ENCODE results near the gene LDLRAD4. TPM values are rescaled to one million over a fixed set of nuclear protein-coding genes. Genes with fewer than 3 reads are reported as not detected.

LDLRAD4 gene
- total RNA-seq, 2 experiments from 2014 or later = 28.4 to 30.1 TPM

GRCh38 chr18:13518382-13518781, 299.8 kb downstream of the LDLRAD4 start:
- Mint-ChIP-seq H3K27me3 (no peaks in the 10 kb centered on the region), H3K4me1 (ENCODE audit: low read depth) (peaks cover 3% of the 10 kb centered on the region), H3K9me3 (peaks cover 9% of the 10 kb centered on the region), H3K27ac (no peak overlapping the region), H3K4me3 (no peak overlapping the region), H3K36me3 (peaks cover 33% of the 10 kb centered on the region)
- DNase-seq = no peak
- ChIA-PET POLR2A (no interaction called here), CTCF (interaction anchor here (2.6 kb wide), 1 partner anchor 302 kb away, joined by 11 read pairs; no protein-coding TSS in a partner anchor)
- intact Hi-C loops (cut with micrococcal nuclease) = no loop called here

- H3K27ac Mint-ChIP-seq = no peak overlapping the region
- POLR2A ChIA-PET = no interaction called here
- CTCF ChIA-PET = interaction anchor here (2.6 kb wide), 1 partner anchor 304 kb away, joined by 11 read pairs; no protein-coding TSS in a partner anchor
Measured at GRCh38 chr18:13520306-13520705, 301.7 kb downstream of the LDLRAD4 start.

GRCh38 chr18:13520741-13521140, 302.2 kb downstream of the LDLRAD4 start:
- intact Hi-C loops (cut with micrococcal nuclease) = no loop called here
- ChIA-PET CTCF (interaction anchor here (2.6 kb wide), 1 partner anchor 305 kb away, joined by 11 read pairs; no protein-coding TSS in a partner anchor), POLR2A (no interaction called here)
- DNase-seq = no peak
- peaks cover 3% of the 10 kb centered on the region for H3K4me1 Mint-ChIP-seq (ENCODE audit: low read depth)
- H3K27ac Mint-ChIP-seq = no peak overlapping the region
- H3K4me3 Mint-ChIP-seq = no peak overlapping the region
- no peaks in the 10 kb centered on the region for H3K27me3 Mint-ChIP-seq
- peaks cover 29% of the 10 kb centered on the region for H3K36me3 Mint-ChIP-seq
- H3K9me3 Mint-ChIP-seq = peaks cover 9% of the 10 kb centered on the region

More at GRCh38 chr18:13520306-13520705, 301.7 kb downstream of the LDLRAD4 start:
- no peaks in the 10 kb centered on the region for H3K27me3 Mint-ChIP-seq
- peaks cover 3% of the 10 kb centered on the region for H3K4me1 Mint-ChIP-seq (ENCODE audit: low read depth)
- no peak overlapping the region for H3K4me3 Mint-ChIP-seq
- no peak for DNase-seq
- intact Hi-C loops (cut with micrococcal nuclease) = no loop called here
- peaks cover 9% of the 10 kb centered on the region for H3K9me3 Mint-ChIP-seq
- peaks cover 32% of the 10 kb centered on the region for H3K36me3 Mint-ChIP-seq

- Mint-ChIP-seq H3K9me3 (peaks cover 9% of the 10 kb centered on the region), H3K27me3 (no peaks in the 10 kb centered on the region), H3K4me1 (ENCODE audit: low read depth) (peaks cover 7% of the 10 kb centered on the region), H3K36me3 (peaks cover 24% of the 10 kb centered on the region), H3K4me3 (no peak overlapping the region), H3K27ac (no peak overlapping the region)
- ChIA-PET CTCF (no interaction called here), POLR2A (no interaction called here)
- DNase-seq = no peak
- intact Hi-C loops (cut with micrococcal nuclease) = no loop called here
Measured at GRCh38 chr18:13521418-13521817, 302.9 kb downstream of the LDLRAD4 start.

- DNase-seq = no peak
- Mint-ChIP-seq H3K4me3 (no peak overlapping the region), H3K4me1 (ENCODE audit: low read depth) (peaks cover 13% of the 10 kb centered on the region), H3K27ac (no peak overlapping the region), H3K36me3 (peaks cover 18% of the 10 kb centered on the region), H3K27me3 (no peaks in the 10 kb centered on the region), H3K9me3 (peaks cover 8% of the 10 kb centered on the region)
- intact Hi-C loops (cut with micrococcal nuclease) = no loop called here
- CTCF ChIA-PET = no interaction called here
- POLR2A ChIA-PET = no interaction called here
Measured at GRCh38 chr18:13522256-13522655, 303.7 kb downstream of the LDLRAD4 start.

- ChIA-PET POLR2A (no interaction called here), CTCF (interaction anchor here (2.3 kb wide), 1 partner anchor 307 kb away, joined by 9 read pairs; no protein-coding TSS in a partner anchor)
- peaks cover 5% of the 10 kb centered on the region for H3K9me3 Mint-ChIP-seq
- no peak overlapping the region for H3K27ac Mint-ChIP-seq
- no peak for DNase-seq
- peaks cover 12% of the 10 kb centered on the region for H3K36me3 Mint-ChIP-seq
- H3K4me3 Mint-ChIP-seq = no peak overlapping the region
- H3K27me3 Mint-ChIP-seq = no peaks in the 10 kb centered on the region
- peaks cover 13% of the 10 kb centered on the region for H3K4me1 Mint-ChIP-seq (ENCODE audit: low read depth)
- intact Hi-C loops (cut with micrococcal nuclease) = no loop called here
Measured at GRCh38 chr18:13522861-13523660, 304.5 kb downstream of the LDLRAD4 start.

GRCh38 chr18:13524054-13524453, 305.5 kb downstream of the LDLRAD4 start:
- ChIA-PET POLR2A (no interaction called here), CTCF (interaction anchor here (0.8 to 2.3 kb wide), 2 partner anchors 76 to 308 kb away, joined by 3 to 9 read pairs; no protein-coding TSS in a partner anchor)
- H3K36me3 Mint-ChIP-seq = peaks cover 4% of the 10 kb centered on the region
- H3K27ac Mint-ChIP-seq = no peak overlapping the region
- no peak for DNase-seq
- H3K4me1 Mint-ChIP-seq (ENCODE audit: low read depth) = peaks cover 13% of the 10 kb centered on the region
- intact Hi-C loops (cut with micrococcal nuclease) = no loop called here
- no peaks in the 10 kb centered on the region for H3K27me3 Mint-ChIP-seq
- H3K9me3 Mint-ChIP-seq = no peaks in the 10 kb centered on the region
- H3K4me3 Mint-ChIP-seq = no peak overlapping the region

- ChIA-PET CTCF (interaction anchor here (0.7 to 2.3 kb wide), 3 partner anchors 33 to 309 kb away, joined by 3 to 9 read pairs (median 4); no protein-coding TSS in a partner anchor), POLR2A (no interaction called here)
- peaks cover 2% of the 10 kb centered on the region for H3K36me3 Mint-ChIP-seq
- intact Hi-C loops (cut with micrococcal nuclease) = no loop called here
- H3K9me3 Mint-ChIP-seq = no peaks in the 10 kb centered on the region
- H3K4me1 Mint-ChIP-seq (ENCODE audit: low read depth) = peaks cover 13% of the 10 kb centered on the region
- no peak overlapping the region for H3K4me3 Mint-ChIP-seq
- H3K27ac Mint-ChIP-seq = no peak overlapping the region
- no peaks in the 10 kb centered on the region for H3K27me3 Mint-ChIP-seq
- no peak for DNase-seq
Measured at GRCh38 chr18:13524811-13525210, 306.3 kb downstream of the LDLRAD4 start.

- H3K27me3 Mint-ChIP-seq = no peaks in the 10 kb centered on the region
- H3K27ac Mint-ChIP-seq = no peak overlapping the region
- H3K4me3 Mint-ChIP-seq = no peak overlapping the region
- POLR2A ChIA-PET = no interaction called here
- intact Hi-C loops (cut with micrococcal nuclease) = no loop called here
- H3K9me3 Mint-ChIP-seq = no peaks in the 10 kb centered on the region
- peaks cover 13% of the 10 kb centered on the region for H3K4me1 Mint-ChIP-seq (ENCODE audit: low read depth)
- DNase-seq = no peak
- peaks cover 2% of the 10 kb centered on the region for H3K36me3 Mint-ChIP-seq
- CTCF ChIA-PET = interaction anchor here (0.7 kb wide), 1 partner anchor 33 kb away, joined by 4 read pairs; no protein-coding TSS in a partner anchor
Measured at GRCh38 chr18:13525381-13526029, 306.9 kb downstream of the LDLRAD4 start.

GRCh38 chr18:13526519-13526918, 308.0 kb downstream of the LDLRAD4 start:
- ChIA-PET CTCF (no interaction called here), POLR2A (no interaction called here)
- DNase-seq = no peak
- Mint-ChIP-seq H3K4me3 (no peak overlapping the region), H3K9me3 (no peaks in the 10 kb centered on the region), H3K27me3 (no peaks in the 10 kb centered on the region), H3K36me3 (peaks cover 2% of the 10 kb centered on the region), H3K4me1 (ENCODE audit: low read depth) (peaks cover 10% of the 10 kb centered on the region), H3K27ac (no peak overlapping the region)
- intact Hi-C loops (cut with micrococcal nuclease) = no loop called here

- DNase-seq = no peak
- POLR2A ChIA-PET = no interaction called here
- Mint-ChIP-seq H3K4me3 (no peak overlapping the region), H3K4me1 (ENCODE audit: low read depth) (peaks cover 10% of the 10 kb centered on the region), H3K27ac (no peak overlapping the region), H3K9me3 (no peaks in the 10 kb centered on the region), H3K27me3 (no peaks in the 10 kb centered on the region), H3K36me3 (peaks cover 2% of the 10 kb centered on the region)
- CTCF ChIA-PET = interaction anchor here (1.1 kb wide), 1 partner anchor 9 kb away, joined by 3 read pairs; no protein-coding TSS in a partner anchor
- intact Hi-C loops (cut with micrococcal nuclease) = no loop called here
Measured at GRCh38 chr18:13527256-13527655, 308.7 kb downstream of the LDLRAD4 start.

- DNase-seq = no peak
- ChIA-PET POLR2A (no interaction called here), CTCF (interaction anchor here (1.1 kb wide), 1 partner anchor 8 kb away, joined by 3 read pairs; no protein-coding TSS in a partner anchor)
- Mint-ChIP-seq H3K9me3 (no peaks in the 10 kb centered on the region), H3K36me3 (peaks cover 2% of the 10 kb centered on the region), H3K4me3 (no peak overlapping the region), H3K27ac (no peak overlapping the region), H3K27me3 (no peaks in the 10 kb centered on the region), H3K4me1 (ENCODE audit: low read depth) (peaks cover 10% of the 10 kb centered on the region)
- intact Hi-C loops (cut with micrococcal nuclease) = no loop called here
Measured at GRCh38 chr18:13527730-13528129, 309.2 kb downstream of the LDLRAD4 start.
